Tibial nerve (tissue), 4 donors: ENCODE results near the gene KRT84.

Experiments
- EP300 ChIP-seq, 2 donors: sonication (generic); formaldehyde crosslinking; IDR thresholded peaks; one replicate each; pipeline ENCODE4 v1.6.1; 2017; ENCODE audit warnings: antibody characterized with exemption in 2 of 2, mild to moderate bottlenecking in 1 of 2
- POLR2A ChIP-seq, 2 donors: fragments of 450-650 bp; IDR thresholded peaks; one replicate each; pipeline ENCODE4 v1.6.1; 2017; ENCODE audit warnings: antibody characterized with exemption in 2 of 2, mild to moderate bottlenecking in 2 of 2, moderate library complexity in 2 of 2
- TF ChIP-seq, protein P1 (sequence below), 5 experiments: fragments of 200-600 bp in 3 of 5; fragments of 450-650 bp in 2 of 5; sonication (generic) in 3 of 5; IDR thresholded peaks; one replicate each; pipeline ENCODE4 v1.5.1; 2016 to 2019; ENCODE audit warnings: antibody characterized with exemption in 5 of 5, mild to moderate bottlenecking in 3 of 5, moderate library complexity in 2 of 5

GRCh38 chr12:52402873-52403540 is 17.6 kb upstream of the KRT84 start:
- TF ChIP-seq POLR2A (IDR thresholded peaks at IDR 0.05) (no peak), EP300 (IDR thresholded peaks at IDR 0.05) (no peak)
- TF ChIP-seq, protein P1, sequence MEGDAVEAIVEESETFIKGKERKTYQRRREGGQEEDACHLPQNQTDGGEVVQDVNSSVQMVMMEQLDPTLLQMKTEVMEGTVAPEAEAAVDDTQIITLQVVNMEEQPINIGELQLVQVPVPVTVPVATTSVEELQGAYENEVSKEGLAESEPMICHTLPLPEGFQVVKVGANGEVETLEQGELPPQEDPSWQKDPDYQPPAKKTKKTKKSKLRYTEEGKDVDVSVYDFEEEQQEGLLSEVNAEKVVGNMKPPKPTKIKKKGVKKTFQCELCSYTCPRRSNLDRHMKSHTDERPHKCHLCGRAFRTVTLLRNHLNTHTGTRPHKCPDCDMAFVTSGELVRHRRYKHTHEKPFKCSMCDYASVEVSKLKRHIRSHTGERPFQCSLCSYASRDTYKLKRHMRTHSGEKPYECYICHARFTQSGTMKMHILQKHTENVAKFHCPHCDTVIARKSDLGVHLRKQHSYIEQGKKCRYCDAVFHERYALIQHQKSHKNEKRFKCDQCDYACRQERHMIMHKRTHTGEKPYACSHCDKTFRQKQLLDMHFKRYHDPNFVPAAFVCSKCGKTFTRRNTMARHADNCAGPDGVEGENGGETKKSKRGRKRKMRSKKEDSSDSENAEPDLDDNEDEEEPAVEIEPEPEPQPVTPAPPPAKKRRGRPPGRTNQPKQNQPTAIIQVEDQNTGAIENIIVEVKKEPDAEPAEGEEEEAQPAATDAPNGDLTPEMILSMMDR (IDR thresholded peaks at IDR 0.05) = no peak
